ENCODE data around the gene GRK1. TPM values are rescaled to one million over a fixed set of nuclear protein-coding genes. Genes with fewer than 3 reads are reported as not detected.

GRK1 gene
- total and polyA plus RNA-seq, 2 of the 8 experiments (the other 6 are each of a cell fraction or from before 2014, with no cell fraction given): 0.12 TPM; not detected in 1

DNA sequence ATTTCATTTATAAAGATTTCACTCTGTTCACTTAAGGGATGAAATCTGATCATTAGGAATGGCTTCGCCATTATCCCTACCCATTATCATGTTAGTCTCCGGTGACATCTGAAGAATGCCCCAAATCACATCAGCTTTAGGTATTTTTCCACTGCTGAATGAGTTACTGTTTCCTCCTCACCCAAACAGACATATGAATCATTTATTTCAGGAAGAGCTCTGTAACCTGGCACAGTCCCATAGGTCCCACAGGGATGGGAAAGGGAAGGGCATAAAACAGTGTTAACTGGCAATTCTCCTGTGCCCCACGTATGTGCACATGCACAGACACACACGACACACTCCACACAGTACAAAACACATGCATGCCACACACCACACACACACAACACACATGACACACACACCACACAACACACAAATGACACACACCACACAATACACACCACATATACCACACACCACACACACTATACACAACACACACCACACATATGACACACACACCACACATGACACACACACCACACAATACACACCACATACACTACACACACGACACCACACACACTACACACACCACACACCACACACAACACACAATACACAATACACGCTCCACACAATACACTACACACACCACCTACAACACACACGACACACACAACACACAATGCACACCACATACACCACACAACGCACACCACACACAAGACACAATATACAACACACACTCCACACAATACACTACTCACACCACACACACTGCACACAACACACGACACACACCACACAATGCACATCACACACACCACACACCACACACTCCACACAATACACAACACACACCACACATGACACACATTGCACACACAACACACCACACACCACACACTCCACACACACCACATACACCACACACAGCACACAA is 107.4 kb downstream of the GRK1 start (continued):
- TF ChIP-seq TAF7 (optimal IDR thresholded peaks at IDR 0.05; ENCODE audit: borderline replicate concordance, low read depth, low read length) (no peak), RNF2 (IDR thresholded peaks at IDR 0.05; ENCODE audit: borderline replicate concordance, low read depth, low read length, missing control alignments, poor library complexity, severe bottlenecking) (no peak), SIRT6 (IDR thresholded peaks at IDR 0.05; ENCODE audit: low read length) (no peak), SP1 (IDR thresholded peaks at IDR 0.05; ENCODE audit: low read depth, low read length) (no peak), CEBPB (IDR thresholded peaks at IDR 0.05; ENCODE audit: low read depth, low read length) (no peak), CTCF (IDR thresholded peaks at IDR 0.05; ENCODE audit: control extremely low read depth in 1 of 3, insufficient read depth in 1 of 3, low read depth in 1 of 3, low read length in 3 of 3) (no peak), BRCA1 (IDR thresholded peaks at IDR 0.05; ENCODE audit: low read depth, low read length) (no peak), NRF1 (IDR thresholded peaks at IDR 0.05; ENCODE audit: low read depth, low read length) (no peak)
